ENCODE data around the gene SAFB2. TPM values are rescaled to one million over a fixed set of nuclear protein-coding genes. Genes with fewer than 3 reads are reported as not detected.

SAFB2 gene
- total RNA-seq, 1 donor from 2014 or later: 91.9 TPM

DNA sequence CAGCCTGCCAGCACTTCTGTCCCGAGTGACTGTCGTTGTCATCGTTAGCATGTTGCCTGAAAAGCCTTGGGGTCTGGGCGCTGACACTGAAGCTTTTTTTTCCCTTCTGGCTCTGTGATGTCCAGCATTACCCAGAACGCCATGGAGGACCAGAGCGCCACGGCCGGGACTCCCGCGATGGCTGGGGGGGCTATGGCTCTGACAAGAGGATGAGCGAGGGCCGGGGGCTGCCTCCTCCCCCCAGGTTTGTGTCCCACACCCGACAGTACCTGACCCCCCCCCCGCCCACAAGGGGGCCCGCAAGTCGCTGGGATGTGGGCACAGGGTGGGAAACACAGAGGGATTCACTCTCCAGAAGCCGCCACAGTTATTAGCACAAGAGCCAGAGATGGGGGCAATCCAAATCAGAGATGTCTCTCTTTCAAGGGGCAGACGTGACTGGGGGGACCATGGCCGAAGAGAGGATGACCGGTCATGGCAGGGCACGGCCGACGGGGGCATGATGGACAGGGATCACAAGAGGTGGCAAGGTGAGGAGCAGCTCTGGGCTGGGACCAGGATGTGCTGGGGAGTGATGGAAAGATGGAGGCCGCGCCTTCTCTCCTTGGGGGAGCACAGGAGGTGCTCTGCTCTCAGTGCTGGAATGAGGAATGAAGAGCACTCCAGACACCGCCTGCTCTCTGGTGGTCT, 44.5 kb upstream of the SAFB2 start:
- Mint-ChIP-seq H3K36me3 (ENCODE audit: unreplicated experiment) (peaks cover 36% of the 10 kb centered on the region), H3K27ac (ENCODE audit: unreplicated experiment) (no peak overlapping the region), H3K9me3 (ENCODE audit: unreplicated experiment) (no peaks in the 10 kb centered on the region), H3K4me3 (ENCODE audit: unreplicated experiment) (no peak overlapping the region), H3K4me1 (ENCODE audit: unreplicated experiment) (no peaks in the 10 kb centered on the region), H3K27me3 (ENCODE audit: unreplicated experiment) (no peaks in the 10 kb centered on the region)
- no peak for DNase-seq (ENCODE audit: extremely low spot score, unreplicated experiment)
- TF ChIP-seq, protein P1, sequence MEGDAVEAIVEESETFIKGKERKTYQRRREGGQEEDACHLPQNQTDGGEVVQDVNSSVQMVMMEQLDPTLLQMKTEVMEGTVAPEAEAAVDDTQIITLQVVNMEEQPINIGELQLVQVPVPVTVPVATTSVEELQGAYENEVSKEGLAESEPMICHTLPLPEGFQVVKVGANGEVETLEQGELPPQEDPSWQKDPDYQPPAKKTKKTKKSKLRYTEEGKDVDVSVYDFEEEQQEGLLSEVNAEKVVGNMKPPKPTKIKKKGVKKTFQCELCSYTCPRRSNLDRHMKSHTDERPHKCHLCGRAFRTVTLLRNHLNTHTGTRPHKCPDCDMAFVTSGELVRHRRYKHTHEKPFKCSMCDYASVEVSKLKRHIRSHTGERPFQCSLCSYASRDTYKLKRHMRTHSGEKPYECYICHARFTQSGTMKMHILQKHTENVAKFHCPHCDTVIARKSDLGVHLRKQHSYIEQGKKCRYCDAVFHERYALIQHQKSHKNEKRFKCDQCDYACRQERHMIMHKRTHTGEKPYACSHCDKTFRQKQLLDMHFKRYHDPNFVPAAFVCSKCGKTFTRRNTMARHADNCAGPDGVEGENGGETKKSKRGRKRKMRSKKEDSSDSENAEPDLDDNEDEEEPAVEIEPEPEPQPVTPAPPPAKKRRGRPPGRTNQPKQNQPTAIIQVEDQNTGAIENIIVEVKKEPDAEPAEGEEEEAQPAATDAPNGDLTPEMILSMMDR (IDR thresholded peaks at IDR 0.05): no peak

- no peaks in the 10 kb centered on the region for H3K27me3 Mint-ChIP-seq (ENCODE audit: unreplicated experiment)
- no peak for DNase-seq (ENCODE audit: extremely low spot score, unreplicated experiment)
- peaks cover 38% of the 10 kb centered on the region for H3K36me3 Mint-ChIP-seq (ENCODE audit: unreplicated experiment)
- no peak overlapping the region for H3K4me3 Mint-ChIP-seq (ENCODE audit: unreplicated experiment)
- no peaks in the 10 kb centered on the region for H3K9me3 Mint-ChIP-seq (ENCODE audit: unreplicated experiment)
- TF ChIP-seq, protein P1 (IDR thresholded peaks at IDR 0.05): no peak
- H3K4me1 Mint-ChIP-seq (ENCODE audit: unreplicated experiment): no peaks in the 10 kb centered on the region
- no peak overlapping the region for H3K27ac Mint-ChIP-seq (ENCODE audit: unreplicated experiment)
Observed at GRCh38 chr19:5665781-5666513, 43.4 kb upstream of the SAFB2 start.

GRCh38 chr19:5664515-5664914, 41.9 kb upstream of the SAFB2 start:
- Mint-ChIP-seq H3K27ac (ENCODE audit: unreplicated experiment) (no peak overlapping the region), H3K36me3 (ENCODE audit: unreplicated experiment) (peaks cover 41% of the 10 kb centered on the region), H3K9me3 (ENCODE audit: unreplicated experiment) (no peaks in the 10 kb centered on the region), H3K27me3 (ENCODE audit: unreplicated experiment) (no peaks in the 10 kb centered on the region), H3K4me1 (ENCODE audit: unreplicated experiment) (no peaks in the 10 kb centered on the region), H3K4me3 (ENCODE audit: unreplicated experiment) (no peak overlapping the region)
- TF ChIP-seq, protein P1 (IDR thresholded peaks at IDR 0.05): no peak
- DNase-seq (ENCODE audit: extremely low spot score, unreplicated experiment): no peak

DNA sequence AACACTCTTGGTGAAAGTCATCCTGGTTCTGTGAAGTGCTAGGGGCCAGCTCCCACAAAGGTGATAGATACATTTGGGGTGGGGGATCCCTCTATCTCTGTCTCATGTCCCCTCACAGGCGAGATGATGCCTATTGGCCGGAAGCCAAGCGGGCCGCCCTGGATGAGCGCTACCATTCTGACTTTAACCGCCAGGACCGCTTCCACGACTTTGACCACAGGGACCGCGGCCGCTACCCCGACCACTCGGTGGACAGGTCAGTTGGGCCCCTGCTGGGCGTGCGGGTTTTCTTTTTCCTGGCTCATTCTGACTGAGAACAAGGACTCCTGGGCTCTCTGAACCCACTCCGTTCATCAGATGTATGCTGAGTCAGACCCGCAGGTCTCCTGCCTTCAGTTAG, 41.3 kb upstream of the SAFB2 start:
- Mint-ChIP-seq H3K9me3 (ENCODE audit: unreplicated experiment) (no peaks in the 10 kb centered on the region), H3K4me3 (ENCODE audit: unreplicated experiment) (no peak overlapping the region), H3K36me3 (ENCODE audit: unreplicated experiment) (peaks cover 41% of the 10 kb centered on the region), H3K27me3 (ENCODE audit: unreplicated experiment) (no peaks in the 10 kb centered on the region), H3K27ac (ENCODE audit: unreplicated experiment) (no peak overlapping the region), H3K4me1 (ENCODE audit: unreplicated experiment) (no peaks in the 10 kb centered on the region)
- no peak for DNase-seq (ENCODE audit: extremely low spot score, unreplicated experiment)
- TF ChIP-seq, protein P1 (IDR thresholded peaks at IDR 0.05): no peak

- peaks cover 39% of the 10 kb centered on the region for H3K36me3 Mint-ChIP-seq (ENCODE audit: unreplicated experiment)
- no peaks in the 10 kb centered on the region for H3K9me3 Mint-ChIP-seq (ENCODE audit: unreplicated experiment)
- DNase-seq (ENCODE audit: extremely low spot score, unreplicated experiment): no peak
- TF ChIP-seq, protein P1 (IDR thresholded peaks at IDR 0.05): no peak
- H3K27ac Mint-ChIP-seq (ENCODE audit: unreplicated experiment): no peak overlapping the region
- no peak overlapping the region for H3K4me3 Mint-ChIP-seq (ENCODE audit: unreplicated experiment)
- no peaks in the 10 kb centered on the region for H3K27me3 Mint-ChIP-seq (ENCODE audit: unreplicated experiment)
- no peaks in the 10 kb centered on the region for H3K4me1 Mint-ChIP-seq (ENCODE audit: unreplicated experiment)
Observed at GRCh38 chr19:5661483-5661882, 38.9 kb upstream of the SAFB2 start.
